Esophagus (tissue), 2 donors: ENCODE data around the gene CROCC2. TPM values are rescaled to one million over a fixed set of nuclear protein-coding genes. Genes with fewer than 3 reads are reported as not detected.

Experiments
- H3K27ac ChIP-seq, 2 donors: one replicate each; pipeline ENCODE4 v1.5.1; 2013; ENCODE audit warnings: low read depth in 2 of 2, mild to moderate bottlenecking in 2 of 2, inconsistent platforms in 1 of 2, low read length in 1 of 2, moderate library complexity in 1 of 2
- H3K27me3 ChIP-seq, 2 donors: one replicate each; pipeline ENCODE4 v1.6.1; 2013; ENCODE audit warnings: low read length in 2 of 2, control low read depth in 1 of 2, mild to moderate bottlenecking in 1 of 2; ENCODE audit not compliant: insufficient read depth in 2 of 2, control insufficient read depth in 1 of 2
- H3K36me3 ChIP-seq, 2 donors: one replicate each; pipeline ENCODE4 v1.6.1; 2013; ENCODE audit warnings: low read length in 1 of 2; ENCODE audit not compliant: control insufficient read depth in 2 of 2, insufficient read depth in 2 of 2
- H3K4me1 ChIP-seq, 2 donors: one replicate each; pipeline ENCODE4 v1.6.1; 2013; ENCODE audit warnings: low read length in 1 of 2; ENCODE audit not compliant: control insufficient read depth in 2 of 2, insufficient read depth in 2 of 2
- H3K4me3 ChIP-seq, 2 donors: one replicate each; pipeline ENCODE4 v1.5.1; 2013; ENCODE audit warnings: low read length in 2 of 2, mild to moderate bottlenecking in 2 of 2, low read depth in 1 of 2, moderate library complexity in 1 of 2
- H3K9me3 ChIP-seq, 2 donors: one replicate each; pipeline ENCODE4 v1.6.1; 2013; ENCODE audit warnings: mild to moderate bottlenecking in 2 of 2, low read depth in 1 of 2, low read length in 1 of 2, moderate library complexity in 1 of 2; ENCODE audit not compliant: control insufficient read depth in 2 of 2, insufficient read depth in 1 of 2
- WGBS, 2 donors: extraction: QIAGEN DNeasy Blood & Tissue Kit; methylation state at CpG; one replicate each; pipeline ENCODE4 v1.1.7; 2013; 5-methylcytosine and 5-hydroxymethylcytosine counted together
- polyA plus RNA-seq, 2 donors: library from polyadenylated mRNA; stranded (reverse); fragments of 200-250 nt; gene quantifications; one replicate each; pipeline ENCODE4 v1.2.3, GENCODE V29; 2013
- donor health status: healthy with polysubstance abuse.
- donor health status: Bipolar disorder and iron deficiency.

The CROCC2 gene
- polyA plus RNA-seq, 2 donors = 0.12 to 0.16 TPM

DNA sequence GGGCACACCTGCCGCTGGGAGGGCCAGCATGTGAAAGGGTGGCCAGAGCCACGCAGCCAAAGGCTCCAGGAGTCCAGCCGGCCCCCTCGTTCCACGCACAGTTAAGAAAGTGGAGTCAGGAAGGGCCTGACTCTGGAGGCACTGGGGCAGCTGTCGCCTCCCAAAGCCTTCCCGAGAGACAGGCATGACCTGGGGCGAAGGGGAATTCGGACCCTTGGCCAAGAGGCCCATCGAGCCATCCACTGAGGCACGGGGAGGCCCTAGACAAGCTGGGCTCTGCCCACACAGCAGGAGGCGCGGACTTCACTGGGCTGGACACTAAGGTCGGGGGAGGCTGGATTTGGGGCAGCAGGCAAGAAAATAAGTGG is 53.8 kb downstream of the CROCC2 start:
- Histone ChIP-seq H3K4me1 (peaks cover 3 to 11% of the 10 kb centered on the region in 2 donors), H3K27ac (no peak overlapping the region)

DNA sequence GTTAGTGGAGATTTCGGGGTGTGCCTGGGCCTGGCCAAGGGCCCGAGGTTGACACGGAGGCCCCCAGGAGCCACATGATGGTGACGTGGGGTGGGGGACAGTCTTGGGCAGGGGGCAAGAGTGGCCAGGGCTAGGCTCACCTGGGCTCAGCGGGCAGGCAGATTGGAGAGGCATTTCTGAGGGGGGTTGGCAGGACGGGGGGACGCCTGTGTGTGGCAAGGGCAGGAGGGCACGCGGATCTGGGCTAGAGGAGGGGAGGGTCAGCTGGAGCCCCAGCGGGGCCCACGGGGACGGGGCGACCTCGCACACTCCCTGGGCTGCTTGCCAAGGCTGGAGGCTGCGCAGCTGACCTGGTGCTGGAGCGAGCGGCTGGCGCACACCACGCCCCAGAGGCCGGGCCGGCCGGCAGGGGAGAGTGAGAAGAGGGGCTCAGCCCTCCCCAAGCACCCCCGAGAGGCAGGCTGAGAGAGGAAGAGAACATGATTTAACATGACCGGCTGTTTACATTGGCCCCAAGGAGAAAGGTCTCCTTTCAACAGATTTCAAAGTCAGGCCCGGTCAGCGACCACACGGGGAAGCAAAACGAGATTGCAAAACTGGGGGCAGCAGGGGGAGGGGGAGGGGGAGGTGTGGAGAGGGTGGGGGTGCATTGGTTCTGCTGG is 54.3 kb downstream of the CROCC2 start:
- peaks cover 3 to 11% of the 10 kb centered on the region in 2 donors for H3K4me1 ChIP-seq

More for the DNA sequence above, 53.8 kb downstream of the CROCC2 start:
- no peaks in the 10 kb centered on the region for H3K27me3 ChIP-seq
- H3K4me3 ChIP-seq = no peak overlapping the region
- peaks cover 0 to 2% of the 10 kb centered on the region in 2 donors for H3K9me3 ChIP-seq
- no peaks in the 10 kb centered on the region for H3K36me3 ChIP-seq
- 80 to 84% methylated on average over 14 of the region's 14 CpGs for WGBS, 2 donors

DNA sequence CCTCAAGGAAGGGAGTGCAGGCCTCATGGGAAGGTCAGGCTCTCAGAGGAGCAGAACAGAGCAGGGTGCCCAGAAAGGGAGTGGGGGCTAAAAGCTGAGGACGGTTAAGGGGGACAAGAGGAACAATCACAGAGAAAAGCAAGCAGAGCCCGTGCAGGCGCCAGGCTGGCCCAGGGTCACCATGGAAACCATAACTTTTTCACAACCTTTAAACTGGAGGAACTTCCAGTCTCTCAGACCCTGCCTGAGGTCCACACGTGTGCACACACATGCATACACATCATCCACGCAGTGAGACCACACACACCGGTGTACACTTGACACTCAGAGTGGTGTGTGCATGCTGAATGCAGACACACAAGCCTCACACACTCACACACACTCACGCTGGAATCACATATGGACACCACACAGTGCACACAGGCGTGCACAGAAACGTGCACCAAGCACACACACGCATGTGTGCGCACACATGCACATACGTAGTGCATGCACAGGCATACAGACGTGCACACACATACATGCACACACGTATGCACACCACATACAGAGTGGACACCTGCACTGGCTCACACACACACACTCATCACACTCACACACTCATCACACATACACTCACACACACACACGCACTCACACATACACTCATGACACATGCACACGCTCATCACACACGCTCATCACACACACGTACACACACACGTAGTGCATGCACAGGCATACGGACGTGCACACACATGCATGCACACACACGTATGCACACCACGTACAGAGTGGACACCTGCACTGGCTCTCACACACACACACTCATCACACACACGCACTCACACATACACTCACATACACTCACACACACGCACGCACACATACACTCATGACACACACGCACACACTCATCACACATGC is 55.1 kb downstream of the CROCC2 start:
- WGBS, 2 donors = 72 to 81% methylated on average over 27 of the region's 27 CpGs
- no peak overlapping the region for H3K4me3 ChIP-seq
- peaks cover 3 to 11% of the 10 kb centered on the region in 2 donors for H3K4me1 ChIP-seq
- H3K36me3 ChIP-seq = no peaks in the 10 kb centered on the region
- peaks cover 0 to 2% of the 10 kb centered on the region in 2 donors for H3K9me3 ChIP-seq
- H3K27ac ChIP-seq = no peak overlapping the region
- no peaks in the 10 kb centered on the region for H3K27me3 ChIP-seq

More for the DNA sequence above, 54.3 kb downstream of the CROCC2 start:
- peaks cover 0 to 2% of the 10 kb centered on the region in 2 donors for H3K9me3 ChIP-seq
- no peaks in the 10 kb centered on the region for H3K36me3 ChIP-seq
- H3K27ac ChIP-seq = no peak overlapping the region
- H3K4me3 ChIP-seq = no peak overlapping the region
- WGBS, 2 donors = 16 to 19% methylated on average over 28 of the region's 28 CpGs
- no peaks in the 10 kb centered on the region for H3K27me3 ChIP-seq

DNA sequence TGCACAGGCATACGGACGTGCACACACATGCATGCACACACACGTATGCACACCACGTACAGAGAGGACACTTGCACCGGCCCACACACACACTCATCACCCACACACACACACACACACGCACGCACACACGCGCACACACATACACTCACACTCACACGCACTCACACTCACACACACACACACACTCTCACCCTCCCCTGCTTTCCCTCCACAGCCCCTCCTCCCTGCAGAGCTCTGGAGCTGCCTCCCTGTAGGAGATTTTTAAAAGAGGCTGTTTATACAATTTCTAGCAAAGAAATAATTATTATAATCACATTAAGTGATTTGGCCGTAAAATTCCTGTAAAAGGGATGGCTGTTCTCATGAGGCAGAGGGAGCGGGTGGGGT is 55.8 kb downstream of the CROCC2 start:
- H3K27ac ChIP-seq = no peak overlapping the region
- WGBS, 2 donors = 54 to 69% methylated on average over 12 of the region's 12 CpGs
- no peaks in the 10 kb centered on the region for H3K27me3 ChIP-seq
- H3K4me3 ChIP-seq = no peak overlapping the region
- no peaks in the 10 kb centered on the region for H3K36me3 ChIP-seq
- peaks cover 0 to 2% of the 10 kb centered on the region in 2 donors for H3K9me3 ChIP-seq
- peaks cover 3 to 11% of the 10 kb centered on the region in 2 donors for H3K4me1 ChIP-seq

DNA sequence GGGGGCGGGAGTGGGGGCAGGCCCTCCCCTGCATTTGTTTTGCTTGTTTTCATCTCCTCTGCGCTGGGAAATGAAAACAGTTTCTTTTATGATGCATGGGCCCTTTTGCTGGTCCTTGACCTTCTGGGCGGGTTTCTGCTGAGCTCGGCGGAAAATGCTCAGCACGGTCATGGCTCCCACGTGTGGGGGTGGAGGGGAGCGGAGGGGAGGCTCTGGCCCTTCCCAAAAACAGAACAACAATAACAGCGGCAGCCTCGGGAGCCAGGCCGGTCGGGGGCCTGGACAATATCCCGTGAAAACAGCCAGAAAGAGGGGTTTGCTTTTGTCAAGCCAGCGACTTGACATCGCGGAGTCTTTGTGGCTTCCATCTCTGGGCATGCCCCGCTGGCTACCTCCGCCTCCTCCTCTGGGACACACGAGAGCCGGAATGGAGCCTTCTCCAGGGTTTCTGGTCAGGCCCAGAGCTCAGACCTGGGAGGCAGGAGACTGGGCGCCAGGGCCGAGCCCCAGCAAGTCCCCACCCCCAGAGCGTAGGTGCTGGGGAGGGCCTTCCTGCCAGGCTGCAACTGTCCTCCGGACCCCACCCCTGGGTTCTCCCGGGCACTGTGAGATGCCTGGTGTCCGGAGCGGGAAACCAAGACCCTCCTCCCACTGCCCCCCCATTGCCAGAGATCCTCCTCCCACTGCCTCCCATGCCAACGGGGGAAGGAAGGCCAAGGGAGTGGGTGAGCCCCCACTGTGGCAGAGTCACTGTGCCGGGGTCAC is 56.3 kb downstream of the CROCC2 start:
- H3K36me3 ChIP-seq = no peaks in the 10 kb centered on the region
- H3K4me3 ChIP-seq = no peak overlapping the region
- H3K27me3 ChIP-seq = no peaks in the 10 kb centered on the region
- 58 to 59% methylated on average over 29 of the region's 29 CpGs for WGBS, 2 donors
- peaks cover 5 to 11% of the 10 kb centered on the region in 2 donors for H3K4me1 ChIP-seq
- H3K9me3 ChIP-seq = peaks cover 0 to 2% of the 10 kb centered on the region in 2 donors
- peak overlapping the region; percentile 12 to 60 for H3K27ac ChIP-seq

DNA sequence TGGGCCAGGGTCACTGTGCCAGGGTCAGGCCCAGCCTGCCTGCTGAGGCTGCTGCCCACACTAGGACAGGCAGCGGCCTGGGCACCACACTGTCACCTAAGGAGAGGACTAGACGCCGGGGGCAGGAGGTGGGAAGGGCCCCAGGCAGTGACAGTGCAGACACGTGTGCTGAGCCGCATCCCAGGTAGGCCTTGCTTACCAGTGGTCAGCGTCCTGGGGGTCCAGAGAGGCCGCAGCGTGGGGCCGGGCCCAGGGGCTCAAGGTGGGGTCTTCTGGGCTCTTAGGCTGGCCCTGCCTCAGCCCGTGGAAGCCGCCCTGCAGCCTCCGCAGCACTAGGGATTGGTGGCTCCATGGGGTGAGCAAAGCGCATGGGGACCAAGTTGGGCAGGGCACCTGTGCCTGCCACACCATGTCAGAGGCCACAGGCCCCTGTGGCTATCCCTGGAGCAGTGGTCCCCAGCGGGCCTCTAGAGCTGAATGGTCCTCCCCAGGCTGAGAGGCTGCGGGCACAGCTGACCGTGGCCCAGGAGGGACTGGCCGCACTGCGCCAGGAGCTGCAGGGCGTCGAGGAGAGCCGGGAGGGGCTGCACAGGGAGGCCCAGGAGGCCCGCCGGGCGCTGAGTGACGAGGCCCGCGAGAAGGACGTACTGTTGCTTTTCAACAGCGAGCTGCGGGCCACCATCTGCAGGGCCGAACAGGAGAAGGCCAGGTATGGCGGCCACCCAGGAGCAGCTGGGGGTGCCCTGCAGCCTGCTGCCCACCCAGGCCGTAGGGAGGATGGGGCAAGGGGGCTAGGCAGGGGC is 57.1 kb downstream of the CROCC2 start:
- WGBS, 2 donors = 92 to 95% methylated on average over 33 of the region's 33 CpGs
- Histone ChIP-seq H3K4me1 (peaks cover 5 to 8% of the 10 kb centered on the region in 2 donors), H3K27me3 (no peaks in the 10 kb centered on the region), H3K27ac (peak overlapping the region in 1 of 2 donors; percentile 60), H3K36me3 (no peaks in the 10 kb centered on the region), H3K4me3 (no peak overlapping the region), H3K9me3 (peaks cover 0 to 2% of the 10 kb centered on the region in 2 donors)

DNA sequence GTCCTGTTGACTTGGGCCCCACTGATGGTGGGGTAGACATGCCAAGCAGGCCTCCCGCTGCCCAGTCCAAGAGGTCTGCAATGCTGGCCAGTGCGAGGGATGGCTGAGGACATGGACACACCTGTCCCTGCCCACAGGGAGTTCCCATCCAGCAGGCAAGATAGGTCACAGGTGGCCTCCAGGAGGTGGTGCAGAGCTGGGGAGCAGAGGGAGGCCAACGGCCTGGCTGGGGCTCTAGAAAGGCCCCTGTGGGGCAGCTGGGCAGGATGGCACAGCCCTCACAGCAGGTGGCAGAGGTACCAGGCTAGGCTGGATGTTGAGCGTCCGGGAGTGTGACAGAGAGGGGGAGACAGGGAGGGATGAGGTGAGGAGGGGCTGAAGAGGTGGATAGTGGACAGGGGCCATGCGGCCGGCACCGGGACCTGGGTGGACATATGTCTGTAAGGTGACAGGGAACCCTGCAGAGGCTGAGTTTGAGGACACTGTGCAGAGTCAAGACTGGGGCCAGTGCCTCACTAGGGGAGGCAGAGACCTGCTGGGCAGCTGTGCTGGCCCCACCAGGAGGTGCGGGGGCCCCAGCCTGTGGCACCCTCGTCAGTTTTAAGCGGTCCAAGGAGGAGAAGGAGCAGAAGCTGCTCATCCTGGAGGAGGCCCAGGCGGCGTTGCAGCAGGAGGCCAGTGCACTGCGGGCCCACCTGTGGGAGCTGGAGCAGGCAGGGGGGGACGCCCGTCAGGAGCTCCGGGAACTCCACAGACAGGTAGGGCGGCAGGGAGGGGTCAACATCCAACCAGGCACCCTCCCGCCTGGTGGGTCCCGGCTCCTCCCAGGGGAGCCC is 58.0 kb downstream of the CROCC2 start:
- no peaks in the 10 kb centered on the region for H3K27me3 ChIP-seq
- 90 to 92% methylated on average over 18 to 20 of the region's 20 CpGs for WGBS, 2 donors
- H3K27ac ChIP-seq = no peak overlapping the region
- H3K4me3 ChIP-seq = no peak overlapping the region
- H3K9me3 ChIP-seq = peaks cover 0 to 2% of the 10 kb centered on the region in 2 donors
- H3K4me1 ChIP-seq = peaks cover 5 to 8% of the 10 kb centered on the region in 2 donors
- H3K36me3 ChIP-seq = no peaks in the 10 kb centered on the region

DNA sequence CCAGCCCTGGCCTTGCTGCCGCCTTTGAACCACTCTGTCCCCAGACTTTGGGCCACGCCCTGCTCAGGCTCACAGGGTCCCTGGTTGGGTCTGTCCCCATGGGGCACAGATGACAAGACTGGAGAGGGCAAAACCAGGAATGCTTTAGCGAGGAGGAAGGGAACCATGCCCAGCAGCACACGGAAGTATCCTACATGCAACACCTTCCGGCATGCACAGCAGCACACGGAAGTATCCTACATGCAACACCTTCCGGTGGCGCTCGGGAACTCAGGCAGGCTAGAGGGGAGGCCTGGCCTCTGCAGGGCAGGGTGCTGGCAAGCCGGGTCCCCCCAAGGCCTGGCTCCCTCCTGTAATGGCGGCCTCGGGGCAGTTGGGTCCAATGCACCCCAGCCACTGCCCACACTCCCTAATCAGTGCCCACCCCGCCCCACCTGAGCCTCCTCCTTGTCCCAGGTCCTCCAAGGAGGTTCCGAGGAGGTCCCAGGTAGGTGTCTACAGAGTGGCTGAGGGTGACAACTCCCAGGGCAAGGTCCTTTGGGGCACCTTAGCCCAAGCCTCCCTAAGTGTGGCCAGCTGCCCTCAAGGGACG is 58.7 kb downstream of the CROCC2 start:
- Histone ChIP-seq H3K4me3 (no peak overlapping the region), H3K9me3 (peaks cover 0 to 2% of the 10 kb centered on the region in 2 donors), H3K27ac (no peak overlapping the region), H3K4me1 (peaks cover 5 to 8% of the 10 kb centered on the region in 2 donors), H3K27me3 (no peaks in the 10 kb centered on the region), H3K36me3 (no peaks in the 10 kb centered on the region)
- WGBS, 2 donors = 92 to 94% methylated on average over 14 to 15 of the region's 15 CpGs
